Measurements from ENCODE around the gene LRRIQ3.

The LRRIQ3 gene

DNA sequence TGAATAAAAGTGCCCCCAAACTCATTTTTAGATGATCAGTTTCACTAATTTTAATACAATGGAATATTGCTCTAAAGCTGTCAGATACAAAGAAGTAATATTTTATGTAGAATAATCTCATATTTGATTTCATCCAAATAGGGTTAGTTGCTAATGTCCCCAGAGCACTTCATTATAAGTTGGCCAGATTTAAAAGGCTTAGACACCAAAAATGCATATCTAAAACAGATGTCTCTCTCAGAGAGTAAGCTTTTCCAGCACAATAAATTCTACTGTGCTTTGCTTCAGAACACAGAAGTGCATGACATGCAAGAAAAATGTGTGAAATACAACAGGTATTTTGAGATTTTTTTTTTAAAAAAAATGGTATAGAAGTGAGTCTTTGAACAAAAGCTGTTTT is 194.2 kb downstream of the LRRIQ3 start:
- DNase-seq: no peak
- no peaks in the 10 kb centered on the region for H3K36me3 ChIP-seq (ENCODE audit: control insufficient read depth, insufficient read depth, low read length)
- no peak overlapping the region for H3K27ac ChIP-seq (ENCODE audit: low read depth, low read length)
- no peak overlapping the region for H3K9ac ChIP-seq (ENCODE audit: low read length)
- H3K79me2 ChIP-seq (ENCODE audit: control insufficient read depth, insufficient read depth, low read length): no peaks in the 10 kb centered on the region
- no peak overlapping the region for H3K56ac ChIP-seq (ENCODE audit: low read length)
- H3K27me3 ChIP-seq (ENCODE audit: insufficient read depth, low read length, poor library complexity): no peaks in the 10 kb centered on the region
- no peak overlapping the region for H2BK15ac ChIP-seq (replicated peaks; ENCODE audit: low read depth)
- H2BK5ac ChIP-seq (ENCODE audit: low read length): no peak overlapping the region
- H3K4ac ChIP-seq (ENCODE audit: low read depth, low read length): no peak overlapping the region
- H2AK5ac ChIP-seq (ENCODE audit: low read length): no peak overlapping the region
- no peak overlapping the region for H3K4me2 ChIP-seq (ENCODE audit: low read length)
- H3K23ac ChIP-seq (ENCODE audit: low read length): no peak overlapping the region
- H4K5ac ChIP-seq (ENCODE audit: low read length): no peak overlapping the region
- no peaks in the 10 kb centered on the region for H3K4me1 ChIP-seq (ENCODE audit: control insufficient read depth, low read depth, low read length)
- H4K8ac ChIP-seq (ENCODE audit: low read depth, low read length): no peak overlapping the region
- no peak overlapping the region for H3K4me3 ChIP-seq (ENCODE audit: low read length)
- H2BK120ac ChIP-seq (ENCODE audit: low read depth, low read length): no peak overlapping the region
- H3K79me1 ChIP-seq (ENCODE audit: low read length): no peaks in the 10 kb centered on the region
- no peak overlapping the region for H3K18ac ChIP-seq (ENCODE audit: low read length)

DNA sequence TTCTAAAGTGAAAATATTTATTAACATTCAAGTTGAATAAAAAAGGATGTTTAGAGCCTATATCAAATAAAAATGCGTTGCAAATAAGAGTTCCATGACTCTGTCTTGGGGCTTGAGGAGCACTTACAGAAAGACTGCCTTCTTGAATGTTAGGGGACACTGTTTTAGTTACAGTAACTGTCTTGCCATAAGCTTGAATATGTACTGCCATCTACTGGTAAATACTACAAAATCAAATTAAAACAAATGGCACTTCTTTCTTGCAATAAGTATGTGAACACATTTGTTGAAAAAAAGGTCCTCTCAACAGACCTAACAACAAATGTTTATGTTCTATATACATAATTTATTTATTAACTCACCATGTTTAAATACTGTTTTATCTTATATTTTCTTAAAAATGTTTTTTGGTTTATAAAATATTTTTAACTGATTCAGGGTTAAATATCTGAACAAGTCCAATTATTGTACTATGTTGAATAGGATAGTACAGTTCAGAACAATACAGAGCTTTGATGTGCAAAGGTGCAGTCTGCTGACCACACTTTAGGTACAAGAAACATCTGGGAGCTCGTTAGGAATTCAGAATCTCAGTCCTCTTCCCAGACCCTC is 199.5 kb downstream of the LRRIQ3 start:
- no peak overlapping the region for H3K56ac ChIP-seq (ENCODE audit: low read length)
- H3K4me2 ChIP-seq (ENCODE audit: low read length): no peak overlapping the region
- no CpG with 5 or more reads among the region's 2 CpGs for WGBS (ENCODE audit: extremely low coverage, insufficient coverage, low lambda C conversion rate)
- no peak overlapping the region for H2AK5ac ChIP-seq (ENCODE audit: low read length)
- H3K4me1 ChIP-seq (ENCODE audit: control insufficient read depth, low read depth, low read length): no peaks in the 10 kb centered on the region
- H4K8ac ChIP-seq (ENCODE audit: low read depth, low read length): no peak overlapping the region
- H3K4ac ChIP-seq (ENCODE audit: low read depth, low read length): no peak overlapping the region
- H3K9ac ChIP-seq (ENCODE audit: low read length): no peak overlapping the region
- H3K36me3 ChIP-seq (ENCODE audit: control insufficient read depth, insufficient read depth, low read length): no peaks in the 10 kb centered on the region
- H2BK15ac ChIP-seq (replicated peaks; ENCODE audit: low read depth): no peak overlapping the region
- H3K4me3 ChIP-seq (ENCODE audit: low read length): no peak overlapping the region
- no peaks in the 10 kb centered on the region for H3K79me2 ChIP-seq (ENCODE audit: control insufficient read depth, insufficient read depth, low read length)
- H3K79me1 ChIP-seq (ENCODE audit: low read length): no peaks in the 10 kb centered on the region
- peak; percentile 68 for DNase-seq
- H3K27ac ChIP-seq (ENCODE audit: low read depth, low read length): no peak overlapping the region
- H2BK5ac ChIP-seq (ENCODE audit: low read length): no peak overlapping the region
- no peak overlapping the region for H2BK120ac ChIP-seq (ENCODE audit: low read depth, low read length)
- no peak overlapping the region for H3K23ac ChIP-seq (ENCODE audit: low read length)
- no peak overlapping the region for H4K5ac ChIP-seq (ENCODE audit: low read length)
- no peaks in the 10 kb centered on the region for H3K27me3 ChIP-seq (ENCODE audit: insufficient read depth, low read length, poor library complexity)
- H3K18ac ChIP-seq (ENCODE audit: low read length): no peak overlapping the region

- no peaks in the 10 kb centered on the region for H3K36me3 ChIP-seq (ENCODE audit: control insufficient read depth, insufficient read depth, low read length)
- peaks cover 2% of the 10 kb centered on the region for H3K4me1 ChIP-seq (ENCODE audit: control insufficient read depth, low read depth, low read length)
- H3K4me3 ChIP-seq (ENCODE audit: low read length): no peak overlapping the region
- peak; percentile 35 for DNase-seq
- no peaks in the 10 kb centered on the region for H3K27me3 ChIP-seq (ENCODE audit: insufficient read depth, low read length, poor library complexity)
- WGBS (ENCODE audit: extremely low coverage, insufficient coverage, low lambda C conversion rate): no CpG with 5 or more reads among the region's 3 CpGs
- no peak overlapping the region for H4K5ac ChIP-seq (ENCODE audit: low read length)
- H3K56ac ChIP-seq (ENCODE audit: low read length): no peak overlapping the region
- H3K18ac ChIP-seq (ENCODE audit: low read length): no peak overlapping the region
- H3K4me2 ChIP-seq (ENCODE audit: low read length): no peak overlapping the region
- no peak overlapping the region for H2BK5ac ChIP-seq (ENCODE audit: low read length)
- no peak overlapping the region for H3K9ac ChIP-seq (ENCODE audit: low read length)
- H2AK5ac ChIP-seq (ENCODE audit: low read length): no peak overlapping the region
- no peak overlapping the region for H2BK15ac ChIP-seq (replicated peaks; ENCODE audit: low read depth)
- H3K27ac ChIP-seq (ENCODE audit: low read depth, low read length): no peak overlapping the region
- no peaks in the 10 kb centered on the region for H3K79me1 ChIP-seq (ENCODE audit: low read length)
- no peak overlapping the region for H3K4ac ChIP-seq (ENCODE audit: low read depth, low read length)
- no peaks in the 10 kb centered on the region for H3K79me2 ChIP-seq (ENCODE audit: control insufficient read depth, insufficient read depth, low read length)
- no peak overlapping the region for H2BK120ac ChIP-seq (ENCODE audit: low read depth, low read length)
- H4K8ac ChIP-seq (ENCODE audit: low read depth, low read length): no peak overlapping the region
- H3K23ac ChIP-seq (ENCODE audit: low read length): no peak overlapping the region
These were observed 217.5 kb downstream of the LRRIQ3 start for GRCh38 chr1:73980324-73981040.

- no peak overlapping the region for H2BK5ac ChIP-seq (ENCODE audit: low read length)
- no peaks in the 10 kb centered on the region for H3K36me3 ChIP-seq (ENCODE audit: control insufficient read depth, insufficient read depth, low read length)
- H4K8ac ChIP-seq (ENCODE audit: low read depth, low read length): no peak overlapping the region
- H3K18ac ChIP-seq (ENCODE audit: low read length): no peak overlapping the region
- no peak overlapping the region for H4K5ac ChIP-seq (ENCODE audit: low read length)
- DNase-seq: no peak
- H3K27me3 ChIP-seq (ENCODE audit: insufficient read depth, low read length, poor library complexity): no peaks in the 10 kb centered on the region
- no peak overlapping the region for H3K9ac ChIP-seq (ENCODE audit: low read length)
- H2AK5ac ChIP-seq (ENCODE audit: low read length): no peak overlapping the region
- peaks cover 2% of the 10 kb centered on the region for H3K4me1 ChIP-seq (ENCODE audit: control insufficient read depth, low read depth, low read length)
- H3K27ac ChIP-seq (ENCODE audit: low read depth, low read length): no peak overlapping the region
- H3K4me3 ChIP-seq (ENCODE audit: low read length): no peak overlapping the region
- H3K56ac ChIP-seq (ENCODE audit: low read length): no peak overlapping the region
- no peak overlapping the region for H3K4me2 ChIP-seq (ENCODE audit: low read length)
- no peak overlapping the region for H3K23ac ChIP-seq (ENCODE audit: low read length)
- H3K4ac ChIP-seq (ENCODE audit: low read depth, low read length): no peak overlapping the region
- no peaks in the 10 kb centered on the region for H3K79me2 ChIP-seq (ENCODE audit: control insufficient read depth, insufficient read depth, low read length)
- no peak overlapping the region for H2BK15ac ChIP-seq (replicated peaks; ENCODE audit: low read depth)
- H3K79me1 ChIP-seq (ENCODE audit: low read length): no peaks in the 10 kb centered on the region
- WGBS (ENCODE audit: extremely low coverage, insufficient coverage, low lambda C conversion rate): no CpG with 5 or more reads among the region's 2 CpGs
- H2BK120ac ChIP-seq (ENCODE audit: low read depth, low read length): no peak overlapping the region
These were observed 218.3 kb downstream of the LRRIQ3 start for GRCh38 chr1:73979684-73980083.

DNA sequence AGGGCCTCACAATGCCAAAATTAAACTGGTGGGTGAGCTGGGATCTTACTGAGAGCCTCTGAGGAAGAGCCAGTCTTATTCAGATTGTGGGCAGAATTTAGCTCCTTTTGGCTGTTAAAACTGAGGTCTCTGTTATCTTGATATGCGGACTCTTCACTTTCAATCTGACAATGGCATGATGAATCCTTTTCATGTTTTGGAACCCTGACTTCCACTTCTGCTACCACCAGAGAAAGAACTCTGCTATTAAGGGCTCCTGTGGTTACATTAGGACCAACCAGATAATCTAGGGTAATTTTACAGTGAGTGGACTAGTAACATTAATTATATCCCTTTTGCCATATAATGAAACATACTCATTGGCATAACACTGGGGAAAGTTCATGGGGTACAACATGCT is 219.0 kb downstream of the LRRIQ3 start:
- Histone ChIP-seq H2BK15ac (replicated peaks; ENCODE audit: low read depth) (no peak overlapping the region), H3K27ac (ENCODE audit: low read depth, low read length) (no peak overlapping the region)
- WGBS (ENCODE audit: extremely low coverage, insufficient coverage, low lambda C conversion rate): no CpG with 5 or more reads among the region's 1 CpG

More for the DNA sequence above, 219.0 kb downstream of the LRRIQ3 start:
- no peak overlapping the region for H3K4me3 ChIP-seq (ENCODE audit: low read length)
- H3K18ac ChIP-seq (ENCODE audit: low read length): peak overlapping the region; percentile 39
- no peak overlapping the region for H2BK120ac ChIP-seq (ENCODE audit: low read depth, low read length)
- DNase-seq: peak; percentile 34
- H3K36me3 ChIP-seq (ENCODE audit: control insufficient read depth, insufficient read depth, low read length): no peaks in the 10 kb centered on the region
- no peak overlapping the region for H2AK5ac ChIP-seq (ENCODE audit: low read length)
- no peaks in the 10 kb centered on the region for H3K79me2 ChIP-seq (ENCODE audit: control insufficient read depth, insufficient read depth, low read length)
- H3K4me2 ChIP-seq (ENCODE audit: low read length): no peak overlapping the region
- H3K23ac ChIP-seq (ENCODE audit: low read length): no peak overlapping the region
- H4K5ac ChIP-seq (ENCODE audit: low read length): no peak overlapping the region
- H3K27me3 ChIP-seq (ENCODE audit: insufficient read depth, low read length, poor library complexity): no peaks in the 10 kb centered on the region
- H4K8ac ChIP-seq (ENCODE audit: low read depth, low read length): no peak overlapping the region
- no peak overlapping the region for H3K9ac ChIP-seq (ENCODE audit: low read length)
- no peak overlapping the region for H3K56ac ChIP-seq (ENCODE audit: low read length)
- no peak overlapping the region for H2BK5ac ChIP-seq (ENCODE audit: low read length)
- peaks cover 2% of the 10 kb centered on the region for H3K4me1 ChIP-seq (ENCODE audit: control insufficient read depth, low read depth, low read length)
- no peak overlapping the region for H3K4ac ChIP-seq (ENCODE audit: low read depth, low read length)
- no peaks in the 10 kb centered on the region for H3K79me1 ChIP-seq (ENCODE audit: low read length)
